ENCODE measurements around the gene CCT8L2. TPM values are rescaled to one million over a fixed set of nuclear protein-coding genes. Genes with fewer than 3 reads are reported as not detected.

CCT8L2 gene, protein sequence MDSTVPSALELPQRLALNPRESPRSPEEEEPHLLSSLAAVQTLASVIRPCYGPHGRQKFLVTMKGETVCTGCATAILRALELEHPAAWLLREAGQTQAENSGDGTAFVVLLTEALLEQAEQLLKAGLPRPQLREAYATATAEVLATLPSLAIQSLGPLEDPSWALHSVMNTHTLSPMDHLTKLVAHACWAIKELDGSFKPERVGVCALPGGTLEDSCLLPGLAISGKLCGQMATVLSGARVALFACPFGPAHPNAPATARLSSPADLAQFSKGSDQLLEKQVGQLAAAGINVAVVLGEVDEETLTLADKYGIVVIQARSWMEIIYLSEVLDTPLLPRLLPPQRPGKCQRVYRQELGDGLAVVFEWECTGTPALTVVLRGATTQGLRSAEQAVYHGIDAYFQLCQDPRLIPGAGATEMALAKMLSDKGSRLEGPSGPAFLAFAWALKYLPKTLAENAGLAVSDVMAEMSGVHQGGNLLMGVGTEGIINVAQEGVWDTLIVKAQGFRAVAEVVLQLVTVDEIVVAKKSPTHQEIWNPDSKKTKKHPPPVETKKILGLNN
- not detected in 5 replicates for total RNA-seq (2022; extraction: Qiagen RNA extraction)

GRCh38 chr22:16592710-16593109 is at the start of gene CCT8L2:
CCT8L2 (minus strand) TSS chr22:16592810; CDS start chr22:16592550, 260 bp downstream.

Other genes with a start within 250 kb of the CCT8L2 start
- gene XKR3, start 232.6 kb upstream of the CCT8L2 start, total RNA-seq (2022; extraction: Qiagen RNA extraction) = not detected in 5 replicates

All from A549 treated with CORT108297 at 1 μM for 4 hours (cell line).